OCI-LY3 (cell line): ENCODE results near the gene ERC2.

Experiments
- CTCF ChIP-seq: fragments of 200-600, 300-600 bp; sonication (generic); IDR thresholded peaks from 2 replicates; pipeline ENCODE4 v1.5.1; 2014; ENCODE audit warnings: antibody characterized with exemption, low read length, low read depth
- EZH2phosphoT487 ChIP-seq: fragments of 200-600 bp; shearing (Covaris generic); IDR thresholded peaks from 2 replicates; pipeline ENCODE4 v1.6.1; 2018; ENCODE audit warnings: antibody characterized with exemption, mixed run types, low read depth

DNA sequence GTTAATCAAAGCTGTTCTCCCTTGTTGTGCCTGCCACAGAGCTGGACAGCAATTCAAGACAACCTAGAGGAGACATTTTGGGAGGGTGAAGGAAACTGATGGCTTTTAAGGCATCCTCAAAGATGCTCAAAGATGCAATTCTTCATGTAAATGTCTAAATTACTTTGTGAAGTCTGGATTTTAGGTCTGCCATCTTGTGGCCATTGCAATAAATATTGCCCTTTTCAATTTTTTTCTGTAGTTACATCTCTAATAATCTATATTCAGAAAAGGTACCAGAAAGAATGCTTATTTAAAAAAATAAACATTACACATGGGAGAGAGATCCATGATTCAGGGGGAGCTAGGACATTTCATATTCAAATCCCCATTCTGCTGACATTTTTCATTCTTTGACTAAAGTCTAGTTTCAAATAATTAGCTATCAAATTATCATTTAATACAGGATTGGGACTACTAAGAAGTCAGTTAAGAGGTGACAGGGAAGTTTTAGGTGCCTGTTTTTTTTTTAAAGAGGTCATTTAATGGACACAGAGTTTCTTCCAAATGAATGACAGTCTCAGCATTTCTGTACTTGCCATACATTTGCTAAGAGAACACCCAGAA lies 721.4 kb downstream of the ERC2 start:
- TF ChIP-seq CTCF, result peak; percentile 65
- no peak for TF ChIP-seq EZH2phosphoT487
